HCT116 (cell line): ENCODE data around the gene MIB2. TPM values are rescaled to one million over a fixed set of nuclear protein-coding genes. Genes with fewer than 3 reads are reported as not detected.

Experiments
- ATAC-seq: fragments of 200-7000 bp; cut with Tn5 transposase; 2 replicates; pipeline ENCODE4 v1.9.1; 2020; ENCODE audit warnings: mild to moderate bottlenecking, moderate library complexity
- BruUV-seq: library from RNA; stranded (reverse); fragments of 400-500 nt; replicated peaks from 2 replicates; lab custom pipeline; 2021; lab: Mats Ljungman, UMichigan
- CTCF ChIA-PET: fragments of 300-600 bp; sonication (Branson Sonifier 250); formaldehyde crosslinking; loops from one replicate; lab custom pipeline; 2021; ENCODE audit warnings: antibody characterized with exemption; lab: Charles Lee
- POLR2A ChIA-PET: fragments of 300-600, 350-600 bp; sonication (Branson Sonifier 250); formaldehyde crosslinking; loops from one replicate; lab custom pipeline; 2021; ENCODE audit warnings: antibody characterized with exemption; lab: Charles Lee
- RAD21 ChIA-PET, 2 experiments: fragments of 300-600 bp; sonication (Branson Sonifier 250); formaldehyde crosslinking; loops; one replicate each; lab custom pipeline; 2023; ENCODE audit warnings: low total read pairs in 2 of 2; ENCODE audit not compliant: uncharacterized antibody in 2 of 2, unreplicated experiment in 2 of 2, low non-redundant PET in 1 of 2; lab: Charles Lee
- DNase-seq: peaks from one replicate; pipeline ENCODE4 v3.0.0-alpha.2; 2010; ENCODE audit warnings: low read depth, low spot score
- H2AFZ ChIP-seq: fragments of 200-600 bp; shearing (Covaris generic), sonication (generic); 2 replicates; pipeline ENCODE4 v1.6.1; 2017; ENCODE audit warnings: low read depth, mixed run types, mixed read lengths, antibody characterized with exemption, low read length; ENCODE audit not compliant: poor library complexity, severe bottlenecking
- H3K27ac ChIP-seq: 2 replicates; pipeline ENCODE4 v1.5.1; 2012; ENCODE audit warnings: low read depth, low read length
- H3K27me3 ChIP-seq: fragments of 200-600 bp; sonication (generic); 2 replicates; pipeline ENCODE4 v1.6.1; 2016; ENCODE audit warnings: mixed run types, low read length, mixed read lengths; ENCODE audit not compliant: insufficient read depth
- H3K36me3 ChIP-seq, 2 experiments: fragments of 200-500 bp in 1 of 2; fragments of 200-600 bp in 1 of 2; sonication (Bioruptor generic) in 1 of 2; sonication (generic) in 1 of 2; 2 replicates each; pipeline versions ENCODE4 v1.5.1 to v1.6.1; 2014 to 2016; ENCODE audit warnings: low read length in 2 of 2, inconsistent platforms in 1 of 2, mixed read lengths in 1 of 2, mixed run types in 1 of 2; ENCODE audit not compliant: insufficient read depth in 2 of 2, control insufficient read depth in 1 of 2
- H3K4me1 ChIP-seq, 2 experiments: fragments of 200-600 bp in 1 of 2; sonication (generic) in 1 of 2; 2 replicates each; pipeline versions ENCODE4 v1.5.1 to v1.6.1; 2012 to 2017; ENCODE audit warnings: low read length in 2 of 2, inconsistent platforms in 1 of 2, mild to moderate bottlenecking in 1 of 2, mixed read lengths in 1 of 2, mixed run types in 1 of 2, moderate library complexity in 1 of 2; ENCODE audit not compliant: insufficient read depth in 2 of 2, control insufficient read depth in 1 of 2
- H3K4me2 ChIP-seq: fragments of 200-600 bp; sonication (generic); 2 replicates; pipeline ENCODE4 v1.6.1; 2017; ENCODE audit warnings: mixed run types, low read length, mixed read lengths
- H3K4me3 ChIP-seq, 2 experiments: fragments of 200-600 bp in 1 of 2; sonication (generic) in 1 of 2; replicated peaks in 1 of 2; 2 replicates each; pipeline ENCODE4 v1.5.1; 2011 to 2016; ENCODE audit warnings: low read length in 2 of 2, control low read depth in 1 of 2, low read depth in 1 of 2, mild to moderate bottlenecking in 1 of 2, mixed read lengths in 1 of 2, mixed run types in 1 of 2
- H3K79me2 ChIP-seq: fragments of 200-600 bp; sonication (generic); 2 replicates; pipeline ENCODE4 v1.6.1; 2017; ENCODE audit warnings: mild to moderate bottlenecking, mixed run types, low read length, moderate library complexity, mixed read lengths; ENCODE audit not compliant: insufficient read depth
- H3K9ac ChIP-seq: fragments of 200-600 bp; sonication (generic); 2 replicates; pipeline ENCODE4 v1.6.1; 2016; ENCODE audit warnings: low read length, mixed read lengths
- H3K9me2 ChIP-seq: fragments of 200-600 bp; sonication (generic), shearing (Covaris generic); 2 replicates; pipeline ENCODE4 v1.6.1; 2017; ENCODE audit warnings: mixed run types, mild to moderate bottlenecking, moderate library complexity; ENCODE audit not compliant: insufficient read depth
- H3K9me3 ChIP-seq, 2 experiments: fragments of 200-500 bp in 1 of 2; fragments of 200-600 bp in 1 of 2; sonication (Bioruptor generic) in 1 of 2; sonication (generic) in 1 of 2; 2 replicates each; pipeline ENCODE4 v1.6.1; 2014 to 2017; ENCODE audit warnings: low read length in 2 of 2, mixed read lengths in 2 of 2, inconsistent platforms in 1 of 2, low read depth in 1 of 2, mild to moderate bottlenecking in 1 of 2, mixed run types in 1 of 2, moderate library complexity in 1 of 2; ENCODE audit not compliant: control insufficient read depth in 1 of 2, insufficient read depth in 1 of 2
- H4K20me1 ChIP-seq: fragments of 200-600 bp; sonication (generic), shearing (Covaris generic); 2 replicates; pipeline ENCODE4 v1.6.1; 2017; ENCODE audit warnings: mixed run types, mild to moderate bottlenecking, moderate library complexity; ENCODE audit not compliant: insufficient read depth
- CBX3 ChIP-seq: IDR thresholded peaks from 2 replicates; pipeline ENCODE4 v1.6.1; 2012; ENCODE audit warnings: low read depth
- CEBPB ChIP-seq: IDR thresholded peaks from 2 replicates; pipeline ENCODE4 v1.6.1; 2012; ENCODE audit warnings: low read depth
- EGR1 ChIP-seq: IDR thresholded peaks from 2 replicates; pipeline ENCODE4 v1.6.1; 2012; ENCODE audit warnings: low read depth
- ELF1 ChIP-seq: IDR thresholded peaks from 2 replicates; pipeline ENCODE4 v1.6.1; 2012; ENCODE audit warnings: low read depth, borderline replicate concordance
- EZH2 ChIP-seq: fragments of 200-600 bp; sonication (generic); IDR thresholded peaks from 2 replicates; pipeline ENCODE4 v1.6.1; 2017; ENCODE audit warnings: antibody characterized with exemption, mixed run types
- FOSL1 ChIP-seq: IDR thresholded peaks from 2 replicates; pipeline ENCODE4 v1.6.1; 2012; ENCODE audit warnings: low read depth
- POLR2A ChIP-seq: IDR thresholded peaks from 2 replicates; pipeline ENCODE4 v1.7.0; 2011; ENCODE audit warnings: borderline replicate concordance; ENCODE audit not compliant: insufficient read depth, insufficient read length; ENCODE audit errors: extremely low read depth
- POLR2AphosphoS5 ChIP-seq: IDR thresholded peaks from 2 replicates; pipeline ENCODE4 v1.6.1; 2011; ENCODE audit warnings: mild to moderate bottlenecking, low read depth, low read length, moderate library complexity
- RAD21 ChIP-seq: IDR thresholded peaks from 2 replicates; pipeline ENCODE4 v1.6.1; 2012; ENCODE audit warnings: low read depth, mild to moderate bottlenecking
- SIN3A ChIP-seq: IDR thresholded peaks from 2 replicates; pipeline ENCODE4 v1.6.1; 2012; ENCODE audit warnings: low read depth
- SP1 ChIP-seq: IDR thresholded peaks from 2 replicates; pipeline ENCODE4 v1.6.1; 2012; ENCODE audit warnings: low read depth
- SRF ChIP-seq: IDR thresholded peaks from 2 replicates; pipeline ENCODE4 v1.6.1; 2012; ENCODE audit warnings: low read depth
- ZFX ChIP-seq: fragments of 450-650 bp; IDR thresholded peaks from 2 replicates; pipeline ENCODE4 v1.6.1; 2017
- intact Hi-C: fragments of 100-400 bp; cut with micrococcal nuclease; formaldehyde crosslinking; loops from 2 replicates; pipeline ENCODE4 v1.10.0; 2022
- total RNA-seq: library from RNA; stranded (reverse); gene quantifications from one replicate; pipeline ENCODE4 v1.2.1, GENCODE V29; 2021; ENCODE audit not compliant: unreplicated experiment
- TF ChIP-seq, protein P1 (sequence below): IDR thresholded peaks from 2 replicates; pipeline ENCODE4 v1.6.1; 2012; ENCODE audit warnings: low read depth
- TF ChIP-seq, protein P2 (sequence below): IDR thresholded peaks from 2 replicates; pipeline ENCODE4 v1.6.1; 2012
- TF ChIP-seq, protein P3 (sequence below), 3 experiments: fragments of 200-600 bp in 1 of 3; sonication (generic) in 1 of 3; IDR thresholded peaks in 2 of 3; conservative IDR thresholded peaks in 1 of 3; 2 replicates each; pipeline ENCODE4 v1.5.1; 2012 to 2017; ENCODE audit warnings: low read depth in 2 of 3, low read length in 2 of 3, antibody characterized with exemption in 1 of 3, borderline replicate concordance in 1 of 3, control low read depth in 1 of 3, mild to moderate bottlenecking in 1 of 3, mixed read lengths in 1 of 3, mixed run types in 1 of 3, moderate library complexity in 1 of 3; ENCODE audit not compliant: insufficient read depth in 1 of 3

MIB2 gene
- total RNA-seq, 1 experiment from 2014 or later, result 194 TPM

DNA sequence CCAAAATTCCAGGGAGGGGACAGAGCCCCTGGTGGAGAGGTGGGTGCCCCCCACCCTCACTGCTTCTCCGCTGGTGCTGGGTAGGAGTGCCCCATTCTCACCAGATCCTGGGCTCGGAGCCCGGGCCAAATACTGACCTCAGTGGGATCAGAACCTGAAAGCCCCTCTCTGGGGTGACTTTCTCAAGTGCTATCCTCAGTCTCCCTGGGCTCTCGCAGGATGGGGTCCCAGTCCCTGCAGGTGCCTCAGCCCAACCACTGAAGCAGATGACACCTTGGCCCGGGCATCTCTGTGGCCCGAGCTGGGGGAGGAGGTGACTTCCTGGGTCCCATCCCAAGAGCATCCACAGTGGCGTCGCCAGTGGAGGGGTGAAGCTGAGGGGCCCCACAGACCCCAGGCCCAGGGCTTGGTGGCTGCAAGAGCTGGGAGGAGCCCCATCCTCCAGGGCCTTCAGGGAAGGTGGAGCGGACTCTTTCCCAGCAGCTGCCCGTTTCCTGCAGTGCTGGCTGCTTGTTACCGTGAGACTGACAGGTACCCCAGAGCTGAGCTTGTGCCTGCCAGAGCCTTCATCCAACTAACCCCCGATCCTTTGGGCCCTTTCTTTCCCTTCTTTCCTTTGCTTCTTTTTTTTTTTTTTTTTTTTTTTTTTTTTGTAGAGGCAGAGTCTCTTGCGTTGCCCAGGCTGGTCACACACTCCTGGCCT, 11.5 kb upstream of the MIB2 start:
- ChIA-PET CTCF (no interaction called here), POLR2A (no interaction called here), RAD21 (no interaction called here)
- BruUV-seq, result no TSS peak
- H3K4me3 ChIP-seq, result no peak overlapping the region
- no peak overlapping the region for H2AFZ ChIP-seq
- intact Hi-C loops, result no loop called here
- no peak overlapping the region for H3K27ac ChIP-seq
- TF ChIP-seq ELF1 (no peak), POLR2A (no peak), SRF (no peak), EZH2 (no peak), POLR2AphosphoS5 (no peak), FOSL1 (no peak), ZFX (no peak), CBX3 (no peak), CEBPB (no peak), RAD21 (no peak), SP1 (no peak), EGR1 (no peak), SIN3A (no peak)
- TF ChIP-seq, protein P1, sequence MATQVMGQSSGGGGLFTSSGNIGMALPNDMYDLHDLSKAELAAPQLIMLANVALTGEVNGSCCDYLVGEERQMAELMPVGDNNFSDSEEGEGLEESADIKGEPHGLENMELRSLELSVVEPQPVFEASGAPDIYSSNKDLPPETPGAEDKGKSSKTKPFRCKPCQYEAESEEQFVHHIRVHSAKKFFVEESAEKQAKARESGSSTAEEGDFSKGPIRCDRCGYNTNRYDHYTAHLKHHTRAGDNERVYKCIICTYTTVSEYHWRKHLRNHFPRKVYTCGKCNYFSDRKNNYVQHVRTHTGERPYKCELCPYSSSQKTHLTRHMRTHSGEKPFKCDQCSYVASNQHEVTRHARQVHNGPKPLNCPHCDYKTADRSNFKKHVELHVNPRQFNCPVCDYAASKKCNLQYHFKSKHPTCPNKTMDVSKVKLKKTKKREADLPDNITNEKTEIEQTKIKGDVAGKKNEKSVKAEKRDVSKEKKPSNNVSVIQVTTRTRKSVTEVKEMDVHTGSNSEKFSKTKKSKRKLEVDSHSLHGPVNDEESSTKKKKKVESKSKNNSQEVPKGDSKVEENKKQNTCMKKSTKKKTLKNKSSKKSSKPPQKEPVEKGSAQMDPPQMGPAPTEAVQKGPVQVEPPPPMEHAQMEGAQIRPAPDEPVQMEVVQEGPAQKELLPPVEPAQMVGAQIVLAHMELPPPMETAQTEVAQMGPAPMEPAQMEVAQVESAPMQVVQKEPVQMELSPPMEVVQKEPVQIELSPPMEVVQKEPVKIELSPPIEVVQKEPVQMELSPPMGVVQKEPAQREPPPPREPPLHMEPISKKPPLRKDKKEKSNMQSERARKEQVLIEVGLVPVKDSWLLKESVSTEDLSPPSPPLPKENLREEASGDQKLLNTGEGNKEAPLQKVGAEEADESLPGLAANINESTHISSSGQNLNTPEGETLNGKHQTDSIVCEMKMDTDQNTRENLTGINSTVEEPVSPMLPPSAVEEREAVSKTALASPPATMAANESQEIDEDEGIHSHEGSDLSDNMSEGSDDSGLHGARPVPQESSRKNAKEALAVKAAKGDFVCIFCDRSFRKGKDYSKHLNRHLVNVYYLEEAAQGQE, result no peak
- TF ChIP-seq, protein P2, sequence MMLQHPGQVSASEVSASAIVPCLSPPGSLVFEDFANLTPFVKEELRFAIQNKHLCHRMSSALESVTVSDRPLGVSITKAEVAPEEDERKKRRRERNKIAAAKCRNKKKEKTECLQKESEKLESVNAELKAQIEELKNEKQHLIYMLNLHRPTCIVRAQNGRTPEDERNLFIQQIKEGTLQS, result no peak
- TF ChIP-seq, protein P3, sequence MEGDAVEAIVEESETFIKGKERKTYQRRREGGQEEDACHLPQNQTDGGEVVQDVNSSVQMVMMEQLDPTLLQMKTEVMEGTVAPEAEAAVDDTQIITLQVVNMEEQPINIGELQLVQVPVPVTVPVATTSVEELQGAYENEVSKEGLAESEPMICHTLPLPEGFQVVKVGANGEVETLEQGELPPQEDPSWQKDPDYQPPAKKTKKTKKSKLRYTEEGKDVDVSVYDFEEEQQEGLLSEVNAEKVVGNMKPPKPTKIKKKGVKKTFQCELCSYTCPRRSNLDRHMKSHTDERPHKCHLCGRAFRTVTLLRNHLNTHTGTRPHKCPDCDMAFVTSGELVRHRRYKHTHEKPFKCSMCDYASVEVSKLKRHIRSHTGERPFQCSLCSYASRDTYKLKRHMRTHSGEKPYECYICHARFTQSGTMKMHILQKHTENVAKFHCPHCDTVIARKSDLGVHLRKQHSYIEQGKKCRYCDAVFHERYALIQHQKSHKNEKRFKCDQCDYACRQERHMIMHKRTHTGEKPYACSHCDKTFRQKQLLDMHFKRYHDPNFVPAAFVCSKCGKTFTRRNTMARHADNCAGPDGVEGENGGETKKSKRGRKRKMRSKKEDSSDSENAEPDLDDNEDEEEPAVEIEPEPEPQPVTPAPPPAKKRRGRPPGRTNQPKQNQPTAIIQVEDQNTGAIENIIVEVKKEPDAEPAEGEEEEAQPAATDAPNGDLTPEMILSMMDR (IDR thresholded peaks at IDR 0.05 in 2 of 3, conservative IDR thresholded peaks at IDR 0.05 in 1 of 3; ENCODE audit: borderline replicate concordance in 1 of 3, insufficient read depth in 1 of 3, low read depth in 2 of 3, low read length in 2 of 3), result no peak
- no peaks in the 10 kb centered on the region for H3K9me2 ChIP-seq
- H3K9me3 ChIP-seq, result no peaks in the 10 kb centered on the region
- H4K20me1 ChIP-seq, result no peaks in the 10 kb centered on the region
- H3K4me1 ChIP-seq, result peaks cover 2 to 15% of the 10 kb centered on the region in 2 experiments; a peak in 3 of 4 replicates
- no peaks in the 10 kb centered on the region for H3K36me3 ChIP-seq
- ATAC-seq, result no peak
- H3K27me3 ChIP-seq, result no peaks in the 10 kb centered on the region
- H3K9ac ChIP-seq, result no peak overlapping the region
- no peak overlapping the region for H3K4me2 ChIP-seq
- DNase-seq, result no peak
- H3K79me2 ChIP-seq, result no peaks in the 10 kb centered on the region
